OCI-M2 (cell line): ENCODE results near the gene DPP8.
"Not testable (repeated sequence)": the region's sequence is repeated elsewhere in the genome, so short reads cannot be mapped to it uniquely, and the experiment has no call there.

ENCODE experiments used
- DNase-seq: peaks from one replicate; lab custom pipeline; 2025; ENCODE audit not compliant: unreplicated experiment; lab: John Stamatoyannopoulos, UW

Gene DPP8

DNA sequence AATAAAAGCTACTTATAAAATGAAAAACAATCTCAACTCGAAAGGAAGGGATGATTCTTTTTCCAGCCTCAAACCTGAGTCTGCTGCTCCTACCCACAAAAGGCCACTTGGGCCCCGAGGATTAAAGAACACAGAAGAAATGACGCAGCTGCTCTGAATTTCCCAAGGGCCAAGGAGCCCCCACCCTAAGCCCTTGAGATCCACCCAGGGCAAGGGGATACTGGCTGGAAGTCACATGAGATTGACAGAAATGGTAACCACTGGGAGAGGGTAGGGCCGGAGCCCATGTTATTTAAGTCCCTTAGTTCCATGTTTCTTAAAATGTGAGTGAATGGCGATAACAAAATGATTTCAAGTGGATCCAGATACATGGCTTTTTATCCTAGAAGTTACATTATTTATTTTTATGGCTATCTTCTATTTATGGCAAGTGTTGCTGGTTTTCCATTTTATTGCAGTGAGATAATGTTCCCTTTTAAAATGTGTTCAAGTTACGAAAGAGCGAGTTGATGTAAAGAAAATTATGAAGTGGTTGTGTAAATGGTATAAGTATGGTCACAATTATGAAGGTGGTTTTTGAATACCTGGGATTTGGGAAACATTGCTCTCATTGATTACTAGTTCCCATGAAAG lies 111.6 kb downstream of the DPP8 start:
- DNase-seq: no peak

DNA sequence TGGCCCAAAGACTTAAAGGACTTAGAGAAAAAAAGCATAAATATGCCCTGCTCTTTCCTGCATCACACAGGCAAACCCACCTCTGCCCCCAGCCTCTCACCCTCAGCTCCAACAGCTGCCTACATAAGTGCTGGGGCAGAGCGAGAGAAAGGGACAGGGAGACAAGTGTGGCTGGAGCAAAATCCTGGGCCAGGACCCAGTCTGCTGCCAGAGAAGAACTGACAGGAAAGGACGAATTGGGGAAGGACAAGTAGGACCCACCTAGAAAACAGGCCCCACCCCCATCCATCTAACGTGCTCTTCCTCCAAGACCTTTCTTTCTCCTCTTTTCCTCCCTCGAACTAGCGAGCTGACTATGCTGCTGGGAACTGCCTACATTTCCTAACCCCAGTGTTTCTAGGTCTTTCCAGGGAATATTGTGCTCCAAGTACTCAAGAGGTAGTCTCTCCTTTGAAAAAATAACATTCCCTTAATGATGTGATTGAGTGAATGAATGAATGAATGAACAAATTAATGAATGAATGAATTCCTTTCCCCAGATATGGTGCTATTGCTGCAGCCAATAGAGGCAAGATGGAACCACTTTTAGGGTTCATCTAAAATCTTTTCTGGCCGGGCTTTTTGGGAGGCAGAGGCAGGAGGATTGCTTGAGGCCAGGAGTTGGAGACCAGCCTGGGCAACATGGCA lies 113.2 kb downstream of the DPP8 start:
- DNase-seq: no peak

DNA sequence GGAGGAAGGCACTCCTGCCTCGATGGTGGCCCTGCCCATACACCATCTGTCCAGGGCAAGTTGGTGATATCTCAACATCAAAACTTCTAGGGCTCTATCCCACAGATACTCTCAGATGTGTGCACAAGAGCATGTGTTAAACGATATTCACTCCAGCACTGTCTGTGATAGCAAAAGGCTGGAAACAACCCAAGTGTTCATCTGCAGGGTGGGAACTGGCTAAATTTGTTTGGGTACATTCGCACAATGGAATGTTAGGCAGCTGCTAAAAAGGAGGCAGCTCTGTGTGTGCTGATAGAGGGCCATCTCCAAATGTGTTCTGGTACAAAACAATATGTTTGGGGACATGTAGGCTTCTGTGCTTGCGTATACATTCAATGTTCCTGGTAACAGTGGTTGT lies 114.5 kb downstream of the DPP8 start:
- DNase-seq: no peak

DNA sequence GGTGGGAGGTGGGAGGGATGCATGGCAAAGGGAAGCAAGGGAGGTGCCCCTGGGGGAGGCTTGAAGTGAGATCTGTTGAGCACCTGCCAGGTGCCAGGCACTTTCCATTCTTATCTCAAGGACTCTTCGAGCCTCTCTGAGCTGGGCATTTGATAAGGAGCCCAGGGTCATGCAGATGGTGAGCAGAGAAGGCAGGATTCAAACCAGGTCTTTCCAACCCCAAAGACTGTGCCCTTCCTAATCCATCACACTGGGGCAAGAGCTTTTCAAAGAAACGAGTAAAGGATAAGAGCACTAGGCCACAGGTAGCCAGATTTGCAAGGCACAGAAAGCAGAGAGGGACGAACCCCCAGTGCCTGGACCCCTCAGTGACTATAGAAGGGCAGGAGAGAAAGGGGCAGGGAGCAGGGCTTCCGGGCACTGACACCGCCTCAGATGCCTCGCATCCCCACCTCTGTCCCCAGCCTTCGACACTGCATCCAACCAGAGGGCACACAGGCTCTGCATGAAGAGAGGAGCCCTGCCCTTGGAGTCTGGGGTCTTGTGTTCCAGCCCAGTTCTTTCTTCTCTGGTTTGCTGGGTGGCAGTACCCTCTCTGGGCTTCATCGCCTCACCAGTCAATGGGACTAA lies 115.8 kb downstream of the DPP8 start:
- no peak for DNase-seq

DNA sequence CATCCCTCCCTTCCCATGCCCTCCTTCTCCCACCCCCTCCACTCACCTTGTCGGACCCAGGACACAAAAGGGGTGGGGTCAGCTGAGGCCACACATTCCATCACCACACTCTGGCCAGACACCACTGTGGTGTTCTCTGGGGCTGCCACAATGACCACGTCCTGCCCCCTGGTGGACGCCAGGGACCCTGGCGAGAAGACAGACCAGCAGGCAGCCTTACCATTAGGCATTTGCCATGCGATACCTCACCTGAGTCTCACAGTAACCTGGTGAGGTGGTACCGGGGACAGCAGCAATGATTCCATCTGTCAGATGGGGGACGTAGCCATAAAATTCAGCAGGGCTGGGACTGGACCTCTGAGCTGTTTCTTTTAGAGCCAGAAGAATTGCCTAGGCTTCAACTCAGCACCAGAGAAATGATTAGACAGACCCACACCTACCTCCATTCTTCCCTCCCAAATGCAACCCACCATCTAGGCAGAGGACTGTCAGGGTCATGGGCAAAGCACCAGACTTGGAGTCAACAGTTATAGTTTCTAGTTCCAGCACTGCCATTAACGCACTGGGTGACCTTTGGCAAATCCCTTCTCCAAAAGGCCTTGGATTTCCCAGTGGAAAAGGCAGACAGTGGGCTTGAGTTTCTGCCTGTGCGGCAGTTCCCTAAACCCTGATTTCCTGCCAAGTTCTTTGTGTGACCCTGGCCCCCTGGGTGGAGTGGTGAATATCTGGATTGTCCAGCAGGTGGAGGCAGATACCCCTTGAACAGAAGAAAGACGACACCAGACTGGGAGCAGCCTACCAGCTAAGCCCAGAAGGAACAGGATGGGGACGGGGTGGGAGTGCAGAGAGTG lies 116.5 kb downstream of the DPP8 start:
- peak; percentile 13 for DNase-seq

DNA sequence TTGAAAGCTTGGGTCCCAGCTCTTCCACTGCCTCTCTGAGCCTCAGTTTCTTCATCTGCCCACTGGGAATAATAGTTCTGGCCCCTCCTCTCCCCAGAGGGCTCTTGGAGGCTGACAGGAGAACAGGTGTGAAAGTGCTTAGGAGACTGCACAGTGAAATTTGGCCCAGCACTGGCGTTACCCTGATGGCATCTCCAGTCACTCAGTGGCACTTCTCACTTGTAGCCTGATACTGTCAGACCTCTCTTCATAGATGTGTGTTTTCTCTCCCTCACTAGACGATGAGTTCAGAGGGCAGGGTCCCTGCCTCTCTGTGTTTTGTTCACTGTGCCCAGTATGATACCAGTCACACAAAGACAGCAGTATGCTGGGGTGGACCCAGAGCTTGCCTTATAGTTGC lies 117.5 kb downstream of the DPP8 start:
- no peak for DNase-seq

DNA sequence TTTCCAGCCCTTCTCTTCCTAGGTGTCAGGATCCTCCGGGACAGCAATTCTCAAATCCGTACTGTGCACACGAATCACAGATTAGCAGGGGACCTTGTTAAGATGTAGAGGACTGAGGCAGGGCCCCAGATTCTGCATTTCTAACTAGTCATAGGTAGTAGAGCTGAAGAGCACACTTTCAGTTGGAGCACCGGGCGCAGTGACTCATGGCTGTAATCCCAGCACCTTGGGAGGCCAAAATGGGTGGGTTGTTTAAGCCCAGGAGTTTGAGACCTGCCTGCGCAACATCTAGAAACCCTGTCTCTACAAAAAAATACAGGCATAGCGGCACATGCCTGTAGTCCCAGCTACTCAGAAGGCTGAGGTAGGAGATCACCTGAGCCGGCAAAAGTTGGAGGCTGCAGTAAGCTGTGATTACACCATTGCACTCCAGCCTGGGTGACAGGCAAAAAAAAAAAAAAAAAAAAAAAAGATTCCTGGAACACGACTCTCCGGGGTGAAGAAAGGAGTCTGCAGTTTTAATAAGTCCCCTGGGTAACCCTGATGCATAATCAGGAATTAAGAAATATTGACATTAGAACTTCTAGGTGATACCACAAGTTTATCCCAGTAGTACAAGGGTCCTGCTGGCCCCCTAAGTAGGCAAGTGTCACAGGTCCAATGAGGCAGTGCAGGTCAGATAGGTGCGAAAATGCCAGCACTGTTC lies 118.3 kb downstream of the DPP8 start:
- no peak for DNase-seq

DNA sequence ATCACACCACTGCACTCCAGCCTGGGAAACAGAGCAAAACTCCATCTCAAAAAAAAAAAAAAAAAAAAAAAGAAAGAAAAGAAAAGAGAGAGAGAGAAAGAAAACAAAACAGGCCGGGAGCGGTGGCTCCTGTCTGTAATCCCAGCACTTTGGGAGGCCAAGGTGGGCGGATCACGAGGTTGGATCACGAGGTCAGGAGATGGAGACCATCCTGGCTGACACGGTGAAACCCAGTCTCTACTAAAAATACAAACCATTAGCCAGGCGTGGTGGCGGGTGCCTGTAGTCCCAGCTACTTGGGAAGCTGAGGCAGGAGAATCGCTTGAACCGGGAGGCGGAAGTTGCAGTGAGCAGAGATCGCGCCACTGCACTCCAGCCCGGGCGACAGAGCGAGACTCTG lies 119.0 kb downstream of the DPP8 start:
- DNase-seq: not testable (repeated sequence)

DNA sequence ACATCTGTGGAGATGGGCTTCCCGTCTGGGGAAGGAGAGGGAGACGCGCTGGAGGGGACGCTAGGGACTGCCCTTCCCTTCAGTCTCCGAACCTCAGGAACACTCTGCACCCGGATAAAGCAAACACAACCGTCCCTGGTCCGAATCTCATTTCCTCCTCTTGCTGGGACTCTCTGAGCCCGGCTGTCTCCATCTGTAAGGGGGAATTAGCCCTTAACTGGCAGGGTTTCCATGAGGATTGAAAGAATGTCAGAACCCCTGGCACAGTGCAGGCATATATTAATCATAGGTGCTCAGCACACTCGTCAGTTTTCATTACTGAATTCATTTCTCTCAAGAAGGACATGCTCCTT lies 120.5 kb downstream of the DPP8 start:
- DNase-seq: no peak

DNA sequence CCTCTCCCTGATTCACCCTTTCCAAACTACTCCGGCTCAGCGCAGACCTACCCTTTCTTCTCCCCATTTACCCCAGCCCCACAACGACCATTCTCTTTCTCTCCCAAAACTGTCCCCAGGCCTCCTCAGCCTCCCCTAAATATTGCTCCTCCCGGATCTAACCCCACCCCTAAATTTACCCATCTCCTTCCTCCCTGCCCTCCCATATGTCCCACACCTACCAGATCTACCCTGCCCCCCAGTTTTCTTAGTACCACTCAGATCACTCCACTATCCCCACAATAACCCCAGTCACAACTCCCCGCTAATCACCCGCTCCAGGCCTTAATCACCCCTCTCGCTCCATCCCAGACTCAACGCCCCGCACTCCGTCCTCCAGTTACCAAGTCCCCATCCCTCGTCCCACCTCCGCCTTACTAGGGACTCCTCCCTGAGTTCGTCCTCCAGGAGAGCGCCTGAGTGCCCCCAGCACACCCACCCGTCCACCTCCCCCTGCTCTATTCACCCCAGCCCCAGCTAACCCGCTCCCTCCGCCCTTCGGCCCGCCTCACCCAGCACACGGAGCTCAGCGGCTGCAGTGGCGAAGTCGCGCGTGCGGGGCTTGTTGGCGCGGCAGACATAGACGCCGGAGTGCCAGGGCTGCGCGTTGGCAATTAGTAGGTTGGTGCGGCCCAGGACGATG lies 121.1 kb downstream of the DPP8 start:
- no peak for DNase-seq

DNA sequence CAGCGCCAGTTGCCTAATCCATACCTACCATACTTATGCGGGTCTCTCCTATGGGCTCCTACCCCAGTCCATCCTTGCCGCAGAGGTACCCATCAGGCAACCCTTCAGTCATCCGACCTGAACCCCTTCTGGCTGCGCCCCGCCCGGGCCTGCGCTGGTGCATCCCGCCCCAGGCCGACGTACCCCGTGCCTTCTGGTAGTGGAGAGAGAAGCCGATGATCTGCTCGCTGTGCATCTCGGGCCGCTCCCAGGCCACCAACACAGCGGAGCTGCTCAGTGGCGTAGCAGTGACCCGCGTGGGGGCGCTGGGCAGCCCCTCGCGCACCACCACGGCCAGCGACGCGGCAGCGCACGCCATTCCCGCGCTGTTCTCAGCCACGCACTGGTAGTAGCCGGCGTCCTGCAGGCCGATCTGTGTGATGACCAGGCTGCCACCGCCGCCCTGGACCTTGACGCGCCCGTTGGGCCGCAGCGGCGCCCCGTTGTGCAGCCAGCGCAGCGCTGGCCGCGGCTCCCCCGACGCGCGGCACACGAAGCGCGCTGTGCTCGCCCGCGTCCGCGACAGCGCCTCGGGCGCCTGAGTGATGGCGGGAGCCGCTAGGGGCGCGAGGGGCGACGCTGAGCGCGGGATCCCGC lies 121.8 kb downstream of the DPP8 start:
- no peak for DNase-seq

DNA sequence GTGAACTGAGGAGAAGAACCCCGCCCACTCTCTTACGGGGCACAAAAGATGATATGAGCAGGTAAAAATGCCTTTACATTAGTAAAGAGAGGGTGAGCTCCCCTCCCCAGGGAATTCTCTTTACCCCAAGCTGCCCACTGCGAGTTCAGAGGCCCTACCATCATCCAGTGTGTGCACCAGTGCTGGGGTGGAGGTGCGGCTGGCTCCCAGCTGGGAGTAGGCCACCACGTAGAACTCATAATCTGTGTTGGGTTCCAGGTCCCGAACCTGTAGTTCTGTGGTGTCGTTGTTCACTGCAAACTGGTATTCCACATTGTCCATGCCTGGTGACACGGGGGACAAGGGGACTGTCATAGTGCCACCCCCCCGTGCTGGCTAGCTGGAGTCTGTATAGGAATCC lies 122.6 kb downstream of the DPP8 start:
- DNase-seq: no peak

DNA sequence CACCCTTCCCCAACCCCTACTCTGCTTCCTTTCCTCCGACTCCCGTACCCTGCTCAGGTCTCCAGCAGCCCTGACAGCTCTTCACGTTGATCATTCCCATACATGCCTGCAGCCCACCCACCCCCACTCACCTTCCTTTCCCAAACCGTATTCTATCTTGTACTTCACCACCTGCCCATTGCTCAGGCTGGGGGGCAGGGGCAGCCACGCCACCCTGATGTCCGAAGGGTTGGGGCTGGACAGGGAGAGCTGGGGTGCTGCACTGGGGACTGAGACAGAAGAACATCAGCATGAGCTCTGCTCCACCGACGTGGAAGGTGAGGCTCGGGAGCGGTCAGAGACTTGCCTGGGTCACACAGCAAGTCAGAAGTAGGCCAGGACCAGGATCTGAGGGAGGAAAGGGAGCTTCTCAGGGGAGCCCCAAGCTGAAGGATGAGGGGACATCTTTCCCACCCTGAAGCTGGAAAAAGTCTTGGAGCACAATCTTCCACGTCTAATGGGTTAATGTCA lies 123.2 kb downstream of the DPP8 start:
- DNase-seq: no peak

DNA sequence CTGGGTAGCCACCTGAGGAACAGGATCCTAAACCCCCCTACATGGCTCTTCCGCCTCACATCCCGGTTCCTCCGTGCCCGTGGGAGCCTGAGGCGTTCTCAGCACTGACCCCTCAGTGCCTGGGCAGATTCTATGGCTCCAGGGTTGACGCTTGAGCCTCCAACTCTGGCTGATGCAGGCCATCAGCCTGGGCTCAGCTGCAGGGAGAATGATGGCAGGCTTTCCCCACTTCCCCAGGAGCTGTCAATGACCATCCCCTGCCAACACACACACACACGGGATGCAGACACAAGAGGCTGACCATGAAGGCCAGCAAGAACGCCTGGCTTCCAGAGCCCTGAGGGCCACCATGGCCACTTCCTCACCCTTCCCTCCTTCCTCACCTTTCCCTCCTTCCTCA lies 123.9 kb downstream of the DPP8 start:
- DNase-seq: no peak

DNA sequence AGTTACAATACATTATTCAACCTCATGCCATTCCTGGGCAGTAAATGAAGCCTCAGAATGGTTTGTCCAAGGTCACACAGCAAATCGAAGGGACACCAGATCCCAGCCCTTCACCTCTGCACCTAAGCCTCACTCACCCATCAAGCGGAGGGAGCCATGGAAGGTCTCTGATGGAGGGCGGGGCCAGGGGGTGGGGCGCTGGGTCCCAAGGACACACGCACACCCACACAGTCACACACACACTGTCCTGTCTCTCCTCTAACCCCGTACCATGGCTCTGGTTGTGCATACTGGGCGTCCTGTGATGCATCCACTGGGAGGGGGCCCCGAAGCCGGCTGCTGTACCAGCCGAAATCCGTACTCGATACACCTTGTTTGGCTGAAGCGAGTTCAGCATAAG lies 124.4 kb downstream of the DPP8 start:
- no peak for DNase-seq
